Stimulated activated CD4-positive, alpha-beta T cell treated with anti-CD3 and anti-CD28 coated beads, Interleukin-2, amount 100 ng/mL, for 24 hours (primary cell): ENCODE measurements around the gene ARRB1.

Experiments used
- DNase-seq, 2 donors: peaks; one replicate each; pipeline ENCODE4 v3.0.0-alpha.2; 2020

ARRB1 gene

DNA sequence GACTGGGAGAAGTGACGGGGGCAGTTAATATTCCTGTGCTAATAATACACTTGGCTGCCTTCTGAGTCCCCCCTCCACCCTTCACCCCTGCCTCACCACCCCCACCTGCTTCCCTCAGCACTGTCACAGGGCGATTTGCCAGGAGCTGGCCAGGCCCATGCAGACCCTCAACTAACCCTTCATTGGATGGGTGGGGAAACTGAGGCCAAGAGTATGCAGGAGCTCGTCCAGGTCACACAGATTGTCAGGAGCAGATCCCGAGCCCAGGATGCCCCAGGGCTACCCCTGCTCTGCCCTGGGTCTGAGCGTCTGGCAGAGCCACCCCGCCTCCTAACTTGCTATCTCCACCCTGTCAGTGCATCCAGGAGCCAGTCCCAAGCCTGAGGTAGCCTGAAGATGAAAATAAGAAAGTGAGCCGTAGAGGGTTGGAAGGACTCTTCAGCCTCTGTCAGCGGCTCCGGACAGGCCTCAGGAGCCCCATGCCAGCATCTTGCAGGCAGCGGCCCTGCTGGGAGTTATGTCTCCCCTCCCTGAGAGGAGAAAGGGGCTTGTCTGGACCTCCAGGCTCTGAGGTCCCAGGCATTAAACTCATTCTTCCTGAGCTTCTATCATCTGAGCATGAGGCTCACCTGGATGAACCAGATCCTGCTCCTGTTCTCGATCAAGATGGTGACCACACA is 104.7 kb downstream of the ARRB1 start:
- no peak for DNase-seq

DNA sequence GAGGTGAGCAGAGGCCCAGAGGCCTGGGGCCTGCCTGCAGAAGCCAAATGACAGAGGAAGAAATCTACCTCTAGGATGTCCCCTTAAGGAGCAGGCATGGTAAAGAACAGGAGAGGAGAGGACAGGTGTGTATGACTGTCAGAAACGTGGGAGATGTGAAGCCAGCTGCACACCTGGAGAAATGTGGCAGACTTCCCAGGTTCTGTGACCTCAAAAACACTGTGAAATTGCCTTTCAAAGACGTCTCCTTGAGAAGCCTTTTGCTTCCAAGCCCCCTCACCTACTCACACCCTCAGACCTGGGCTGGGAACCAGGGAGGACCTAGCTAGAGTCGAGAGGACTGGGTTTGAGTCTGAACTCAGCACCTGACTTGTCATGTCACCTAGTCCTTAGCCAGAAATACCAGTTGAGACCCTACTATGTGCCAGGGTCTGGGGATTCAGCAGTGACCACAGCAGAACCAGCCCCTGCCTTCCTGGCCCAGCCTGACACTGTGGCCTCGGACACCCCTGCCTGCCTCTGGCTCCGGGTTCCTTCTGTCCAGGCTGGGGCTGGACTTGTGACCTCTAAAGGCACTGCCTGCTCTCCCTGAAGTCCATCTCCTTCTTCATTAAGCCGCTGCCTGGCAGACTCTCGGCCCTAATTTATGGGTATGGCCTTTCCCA is 105.3 kb downstream of the ARRB1 start:
- no peak for DNase-seq

DNA sequence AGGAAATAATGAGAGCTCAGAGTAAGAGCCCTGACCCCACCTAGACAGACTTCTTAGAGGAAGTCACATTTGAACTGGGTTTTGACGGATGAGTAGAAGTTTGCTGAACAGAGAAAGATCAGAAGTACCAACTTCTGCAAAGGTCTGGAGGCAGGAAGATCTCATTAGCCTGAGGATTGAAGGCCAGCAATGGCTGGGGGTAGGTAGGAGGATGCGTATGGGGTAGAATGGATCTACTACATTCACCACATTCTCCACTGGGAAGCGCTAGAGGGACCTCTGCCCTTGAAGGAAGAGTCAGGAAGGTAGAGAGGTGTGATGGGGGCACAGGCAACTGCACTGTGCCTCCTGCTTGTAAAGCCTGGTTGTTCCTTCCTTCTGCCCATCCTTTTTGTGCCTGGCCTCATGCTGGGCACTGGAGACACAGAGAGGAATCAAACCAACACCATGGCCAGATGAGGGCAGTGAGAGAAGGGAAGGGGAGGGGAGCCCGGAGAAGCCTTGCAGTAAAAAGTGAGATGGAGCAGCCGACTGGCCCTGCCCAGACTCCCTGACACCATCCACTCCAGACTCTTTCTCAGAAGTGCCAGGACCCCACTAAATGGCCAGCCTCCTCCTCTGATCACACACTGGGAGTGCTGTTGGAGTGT is 106.0 kb downstream of the ARRB1 start:
- DNase-seq: no peak

DNA sequence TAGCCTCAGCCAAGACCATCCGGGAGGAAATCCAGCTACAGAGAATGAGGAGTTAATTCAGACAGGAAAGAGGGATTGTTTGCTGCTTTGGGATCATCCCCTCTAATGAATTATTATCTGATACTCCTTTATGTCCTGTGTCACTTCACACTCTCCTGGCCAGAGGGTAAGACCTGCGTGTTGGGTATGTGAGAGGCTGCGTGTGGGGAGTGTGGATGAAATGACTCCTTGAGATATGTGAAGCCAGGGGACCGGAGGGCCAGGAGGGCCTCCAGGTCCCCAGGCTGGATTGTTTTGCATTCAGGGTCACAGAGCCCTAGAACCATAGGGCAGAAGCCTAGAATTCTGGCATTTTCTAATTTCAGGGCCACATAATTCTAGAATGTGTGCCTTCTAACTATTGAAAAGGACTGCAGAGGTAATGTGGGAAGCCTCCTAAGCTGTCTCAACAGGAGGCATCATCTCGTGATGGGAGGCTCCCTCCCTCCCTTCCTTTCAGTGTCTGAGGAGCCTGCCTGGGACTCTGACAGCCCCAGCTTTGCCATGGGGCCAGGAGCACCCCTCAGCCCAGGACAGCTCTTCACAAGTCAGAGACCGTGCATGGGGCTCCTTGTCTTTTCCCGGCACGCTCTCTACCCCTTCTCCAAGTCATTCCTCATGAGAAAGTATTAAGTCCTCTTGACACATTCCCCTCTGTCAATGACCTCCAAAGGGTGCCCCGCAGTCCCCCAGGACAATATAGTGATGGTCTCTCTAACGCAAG is 107.2 kb downstream of the ARRB1 start:
- DNase-seq: no peak

DNA sequence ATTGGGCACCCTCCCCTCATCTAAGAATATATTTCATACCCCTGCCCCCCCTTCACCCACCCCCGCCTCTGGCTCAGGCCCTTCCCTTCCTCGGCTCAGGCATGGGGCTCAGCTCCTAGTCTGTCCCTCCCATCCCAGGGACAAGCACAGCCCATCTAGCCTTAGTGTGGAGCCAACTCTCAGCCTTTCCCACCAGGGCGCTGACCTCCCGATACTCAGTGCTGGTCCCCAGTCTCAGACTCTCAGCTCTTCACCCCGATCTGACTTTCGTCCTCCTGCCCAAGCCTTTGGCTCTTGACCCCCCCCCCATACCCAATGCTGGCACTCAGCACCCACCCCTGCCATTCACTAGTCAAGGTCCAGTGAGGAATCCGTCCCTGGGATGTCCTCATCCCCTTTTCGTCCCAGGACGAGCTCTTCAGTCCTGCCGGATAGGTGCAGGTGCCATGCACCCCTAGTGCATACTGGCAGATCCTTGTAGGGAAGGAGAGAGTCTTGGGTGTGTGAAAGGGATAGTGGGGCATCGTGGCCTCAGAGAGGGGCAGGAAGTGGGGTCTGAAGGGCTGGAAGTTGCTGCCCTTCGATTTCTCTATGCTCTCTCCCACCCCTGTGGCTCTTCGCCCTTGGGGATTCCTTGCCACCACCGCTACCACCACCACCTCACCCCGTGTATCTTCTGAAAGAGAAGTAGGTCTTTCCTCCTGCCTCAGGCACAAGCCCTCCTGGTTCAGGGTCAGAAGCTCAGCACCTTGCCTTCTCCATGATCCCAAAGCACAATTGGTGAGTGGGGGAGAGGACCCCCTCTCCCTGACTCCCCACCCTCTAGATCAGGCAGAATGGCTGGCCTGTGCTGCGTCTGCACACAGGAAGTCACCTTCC is 108.5 kb downstream of the ARRB1 start:
- DNase-seq: no peak

DNA sequence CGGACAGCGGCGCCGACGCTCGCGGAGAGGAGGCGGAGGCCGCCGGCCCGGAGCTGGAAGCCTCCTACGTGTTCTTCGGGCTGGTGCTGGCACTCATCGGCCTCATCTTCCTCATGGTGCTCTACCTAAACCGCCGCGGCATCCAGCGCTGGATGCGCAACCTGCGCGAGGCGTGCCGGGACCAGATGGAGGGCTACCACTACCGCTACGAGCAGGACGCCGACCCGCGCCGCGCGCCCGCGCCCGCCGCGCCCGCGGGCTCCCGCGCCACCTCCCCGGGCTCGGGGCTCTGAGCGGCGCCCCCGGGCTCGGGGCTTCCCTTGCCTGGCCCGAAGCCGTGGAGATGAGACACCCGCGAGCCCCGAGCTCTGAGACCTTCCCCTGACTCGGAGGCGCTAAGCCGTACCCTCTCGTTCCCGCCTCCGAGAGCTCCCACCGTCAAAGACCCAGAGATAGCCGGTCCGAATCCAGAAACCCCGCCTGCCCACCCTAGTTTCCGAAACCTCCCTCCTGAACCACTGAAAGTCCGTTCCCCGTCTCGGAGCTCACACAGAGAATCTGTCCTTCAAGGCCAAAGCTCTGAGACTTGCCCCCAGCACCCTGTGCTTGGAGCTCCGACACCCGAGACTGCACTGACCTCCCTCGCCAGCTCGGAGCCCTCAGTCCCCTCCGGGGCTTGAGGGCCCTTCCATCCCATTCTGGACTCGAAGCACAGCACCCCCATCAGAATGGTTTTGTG is 109.4 kb downstream of the ARRB1 start:
- DNase-seq: no peak

DNA sequence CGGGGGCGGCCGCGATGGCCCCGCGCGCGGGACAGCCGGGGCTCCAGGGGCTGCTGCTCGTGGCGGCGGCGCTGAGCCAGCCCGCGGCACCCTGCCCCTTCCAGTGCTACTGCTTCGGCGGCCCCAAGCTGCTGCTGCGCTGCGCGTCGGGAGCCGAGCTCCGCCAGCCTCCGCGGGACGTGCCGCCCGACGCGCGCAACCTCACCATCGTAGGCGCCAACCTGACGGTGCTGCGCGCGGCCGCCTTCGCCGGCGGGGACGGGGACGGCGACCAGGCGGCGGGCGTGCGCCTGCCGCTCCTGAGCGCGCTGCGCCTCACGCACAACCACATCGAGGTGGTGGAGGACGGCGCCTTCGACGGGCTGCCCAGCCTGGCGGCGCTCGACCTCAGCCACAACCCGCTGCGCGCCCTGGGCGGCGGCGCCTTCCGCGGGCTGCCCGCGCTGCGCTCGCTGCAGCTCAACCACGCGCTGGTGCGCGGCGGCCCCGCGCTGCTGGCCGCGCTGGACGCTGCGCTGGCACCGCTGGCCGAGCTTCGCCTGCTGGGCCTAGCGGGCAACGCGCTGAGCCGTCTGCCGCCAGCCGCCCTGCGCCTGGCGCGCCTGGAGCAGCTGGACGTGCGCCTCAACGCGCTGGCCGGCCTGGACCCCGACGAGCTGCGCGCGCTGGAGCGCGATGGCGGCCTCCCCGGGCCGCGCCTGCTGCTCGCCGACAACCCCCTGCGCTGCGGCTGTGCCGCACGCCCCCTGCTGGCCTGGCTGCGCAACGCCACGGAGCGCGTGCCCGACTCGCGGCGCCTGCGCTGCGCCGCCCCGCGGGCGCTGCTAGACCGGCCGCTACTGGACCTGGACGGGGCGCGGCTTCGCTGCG is 110.2 kb downstream of the ARRB1 start:
- peak; percentile 89 to 91 for DNase-seq

DNA sequence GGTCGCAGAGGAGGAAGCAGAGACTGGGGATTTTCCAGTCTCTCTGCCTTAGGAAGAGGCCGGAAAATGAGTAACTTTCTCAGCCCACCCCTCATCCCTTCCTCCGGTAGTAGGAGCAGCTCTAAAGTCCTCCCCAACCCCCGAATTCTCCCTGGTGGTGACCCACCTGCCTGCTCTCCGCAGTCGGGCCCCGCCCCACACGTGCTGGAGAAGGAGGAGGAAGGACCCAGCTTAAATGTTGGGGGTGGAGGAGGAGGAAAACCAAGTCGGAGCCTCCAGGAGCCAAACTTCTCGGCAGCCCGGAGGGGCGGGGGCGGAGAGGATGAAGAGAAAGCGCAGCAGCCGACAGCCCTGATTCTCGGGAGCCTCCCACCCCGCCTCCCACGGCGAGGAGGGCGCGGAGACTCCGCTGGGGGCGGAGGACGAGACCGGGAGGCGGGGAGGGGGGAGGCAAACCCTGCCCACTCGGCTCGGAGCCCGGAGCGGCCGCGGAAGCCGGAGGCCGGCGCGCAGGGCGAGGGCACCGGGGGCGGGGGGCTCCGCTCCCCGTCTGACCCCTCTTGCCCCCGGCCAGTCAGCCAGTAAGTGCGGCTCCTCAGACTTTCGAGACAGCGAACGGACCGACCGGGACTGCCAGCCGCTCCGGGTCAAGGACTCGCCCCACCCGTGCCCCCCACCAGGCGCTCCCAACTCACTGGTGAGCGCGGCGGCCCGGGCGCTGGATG is 111.0 kb downstream of the ARRB1 start, which contains the start of gene TPBGL:
TSS of gene TPBGL (plus strand) at position 464 of the 725 bp plus-strand sequence. CDS start 276 bp downstream, outside the sequence.
- DNase-seq: peak; percentile 26 to 41

DNA sequence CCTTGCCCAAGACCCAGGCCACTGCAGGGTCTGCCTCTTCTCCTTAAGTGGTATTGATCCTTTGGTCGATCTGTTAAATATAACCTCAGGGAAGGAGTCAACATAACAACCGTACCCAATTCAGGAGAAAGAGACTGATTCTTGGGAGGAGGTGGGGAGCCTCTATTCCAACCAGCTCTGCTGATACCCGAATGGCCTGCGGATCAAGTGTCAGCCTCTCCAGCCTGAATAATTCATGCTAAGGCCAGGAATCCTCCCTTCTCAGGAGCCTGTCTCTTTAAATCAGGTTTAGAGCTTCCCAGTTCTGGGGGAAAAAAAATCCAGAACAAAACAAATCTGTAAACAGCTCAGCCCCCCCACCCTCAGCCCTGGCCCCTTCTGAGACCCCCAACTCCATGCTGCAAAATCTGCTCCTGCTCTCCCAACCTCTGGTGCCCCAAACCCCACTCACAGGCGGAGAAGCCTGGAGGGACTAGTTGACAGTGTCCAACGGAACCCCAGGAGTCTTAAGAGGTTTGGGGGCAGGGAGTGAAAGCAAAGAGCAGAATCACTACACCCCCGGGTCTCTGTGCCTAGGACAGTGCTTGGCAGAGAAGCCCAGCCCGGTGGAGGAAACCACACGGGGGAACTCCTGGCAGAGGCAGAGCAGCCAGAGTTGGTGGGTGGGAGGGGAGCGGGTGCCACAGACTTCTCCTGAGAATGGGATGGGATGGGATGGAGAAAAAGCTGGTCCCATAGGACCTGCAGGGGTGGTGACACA is 111.8 kb downstream of the ARRB1 start:
- DNase-seq: no peak

DNA sequence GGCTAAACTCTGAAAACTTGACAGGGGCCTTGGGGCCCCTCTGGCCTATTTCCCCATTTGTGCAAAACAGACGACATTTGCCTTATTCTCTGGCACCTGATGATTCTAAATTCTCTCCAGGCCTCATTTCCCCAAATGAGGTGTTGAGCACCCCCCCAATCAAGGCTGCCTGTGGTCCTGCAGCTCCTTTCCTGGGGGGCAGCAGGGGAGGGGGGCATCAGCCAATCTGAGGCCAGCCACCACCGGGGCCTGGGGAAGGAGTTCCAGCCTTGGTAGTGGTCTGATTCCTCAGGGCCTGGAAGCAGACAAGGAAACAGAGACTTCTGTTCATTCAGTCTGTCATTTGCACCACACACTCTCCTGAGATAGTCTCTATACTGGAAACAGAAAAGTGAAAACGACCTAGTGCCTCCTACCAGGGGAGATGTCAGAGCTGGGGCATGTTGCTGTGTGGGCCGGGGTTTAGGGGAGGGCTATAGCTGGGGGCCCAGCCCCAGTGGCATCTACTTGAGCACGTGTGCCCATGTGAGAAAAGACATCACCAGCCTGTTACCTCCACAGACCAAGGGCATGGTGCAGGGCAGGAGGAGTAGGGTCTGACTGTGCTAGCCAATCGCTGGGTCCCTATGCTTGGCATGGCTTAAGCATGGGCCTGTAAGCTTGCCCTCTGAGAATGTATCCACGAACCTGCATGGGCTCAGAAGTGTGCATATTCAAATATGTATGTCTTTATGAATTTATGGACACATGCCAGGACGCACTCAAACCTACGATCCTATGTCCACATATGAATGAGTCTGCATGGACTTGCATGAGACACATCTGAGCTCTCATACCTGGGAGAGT is 112.6 kb downstream of the ARRB1 start:
- no peak for DNase-seq

DNA sequence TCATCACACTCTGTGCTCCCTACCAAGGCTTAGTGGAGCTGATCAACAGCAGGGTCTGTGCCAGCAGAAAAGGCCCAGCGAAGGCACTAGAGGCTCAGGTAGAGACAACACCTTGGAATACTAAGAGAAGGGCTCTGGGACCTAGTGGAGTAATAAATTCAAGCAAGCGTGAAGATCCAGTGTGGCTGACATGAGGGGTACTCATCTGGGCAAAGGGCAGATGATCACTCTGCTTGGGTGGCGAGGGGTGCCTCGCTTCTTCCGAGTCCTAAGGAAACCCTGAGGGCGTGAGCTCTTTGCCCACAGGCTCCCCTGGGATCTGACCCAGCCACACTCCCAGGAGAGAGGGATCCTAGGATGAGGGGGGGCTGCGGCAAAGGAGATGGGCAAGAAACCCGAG is 114.4 kb downstream of the ARRB1 start:
- DNase-seq: no peak

DNA sequence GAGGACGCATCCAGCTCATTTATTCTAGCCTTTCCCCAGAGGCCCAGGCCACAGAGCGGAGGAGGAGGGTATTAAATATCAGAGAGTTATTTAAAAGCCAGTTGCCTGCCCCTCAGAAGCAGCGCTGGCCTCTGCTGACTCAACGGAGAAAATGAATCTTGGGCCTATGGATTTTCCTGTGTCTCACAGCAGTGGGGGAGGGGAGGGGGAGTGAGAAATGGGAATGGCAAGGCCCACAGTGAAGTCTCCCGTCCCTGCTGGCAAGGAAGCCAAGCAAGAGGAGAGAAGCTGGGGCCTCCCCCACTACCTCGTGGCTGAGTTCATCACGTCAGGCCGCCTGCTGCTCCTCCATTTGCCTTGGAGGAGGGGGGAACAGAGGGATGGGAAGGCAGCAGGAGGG is 115.4 kb downstream of the ARRB1 start:
- no peak for DNase-seq

DNA sequence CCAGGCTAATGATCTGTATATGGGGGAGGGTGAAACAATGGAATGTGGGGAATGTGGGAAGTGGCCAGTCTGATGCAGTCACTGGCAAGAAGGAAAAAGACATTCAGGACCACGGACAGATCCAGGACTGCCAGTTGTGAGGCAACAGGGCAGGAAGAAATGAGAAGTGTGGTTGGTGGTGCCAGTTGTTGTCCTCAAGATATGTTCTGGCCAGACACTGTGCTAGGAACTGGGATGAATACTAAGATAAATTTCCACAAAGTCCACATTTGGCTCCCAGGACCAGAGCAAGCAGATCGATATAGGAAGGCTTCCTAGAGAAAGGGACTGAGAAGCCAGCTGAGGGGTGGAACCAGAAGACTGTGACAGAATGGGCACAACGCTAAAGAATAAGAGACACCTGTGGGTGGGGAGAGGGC is 117.7 kb downstream of the ARRB1 start:
- DNase-seq: no peak

DNA sequence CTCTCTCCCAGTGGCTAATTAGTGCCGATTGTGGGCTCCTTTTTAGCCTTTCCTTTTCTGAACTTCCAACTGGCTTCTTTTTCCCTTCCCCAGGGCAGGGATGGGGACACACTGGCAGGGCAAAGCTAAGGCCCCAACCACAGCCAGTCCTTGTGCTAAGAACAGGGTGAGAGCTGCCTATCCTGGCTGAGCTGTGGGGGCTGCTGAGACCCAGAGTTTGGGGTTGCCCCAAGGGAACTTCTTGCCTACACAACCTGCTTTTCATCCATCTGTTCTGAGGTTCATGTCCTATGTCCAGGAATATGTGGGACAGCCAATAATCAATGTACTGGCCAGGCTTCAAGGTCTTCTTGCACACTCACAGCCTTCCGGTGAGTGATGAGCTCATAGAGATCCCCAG is 120.8 kb downstream of the ARRB1 start:
- no peak for DNase-seq

DNA sequence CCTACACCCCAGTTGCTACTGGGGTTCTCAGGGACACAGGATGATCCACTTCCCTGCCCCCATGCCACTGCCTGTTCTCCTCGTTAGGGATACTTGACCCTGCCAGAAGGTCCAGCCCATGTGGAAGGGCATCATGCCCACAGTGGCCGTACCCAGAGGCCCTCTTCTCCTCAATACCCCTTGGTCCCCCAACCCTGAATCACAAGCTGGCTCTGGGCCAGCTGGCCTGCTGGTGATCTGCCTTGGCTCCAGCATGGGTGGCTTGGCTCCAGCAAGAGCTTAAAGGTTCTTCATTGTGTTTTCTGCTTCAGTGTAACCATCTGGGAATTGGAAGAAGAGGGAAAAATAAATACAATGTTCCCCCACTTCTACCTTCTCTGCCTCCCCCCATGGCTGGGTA is 122.0 kb downstream of the ARRB1 start:
- DNase-seq: no peak

DNA sequence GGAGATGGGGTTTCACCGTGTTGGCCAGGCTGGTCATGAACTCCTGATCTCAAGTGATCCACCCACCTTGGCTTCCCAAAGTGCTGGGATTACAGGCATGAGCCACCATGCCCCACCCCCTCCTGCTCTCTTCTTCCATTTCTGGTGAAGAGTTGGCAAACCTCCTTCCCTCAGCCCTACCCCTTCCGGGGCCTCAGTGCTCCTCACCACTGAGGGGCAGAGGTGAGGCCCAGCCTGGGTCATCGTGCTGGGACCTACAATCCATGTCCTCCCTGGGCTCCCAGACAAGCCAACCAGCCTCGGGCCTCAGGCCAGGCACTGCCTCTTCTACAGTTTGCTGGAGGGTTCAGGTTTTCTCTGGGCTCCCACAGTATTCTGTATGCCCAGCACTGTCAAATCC is 125.7 kb downstream of the ARRB1 start:
- no peak for DNase-seq

DNA sequence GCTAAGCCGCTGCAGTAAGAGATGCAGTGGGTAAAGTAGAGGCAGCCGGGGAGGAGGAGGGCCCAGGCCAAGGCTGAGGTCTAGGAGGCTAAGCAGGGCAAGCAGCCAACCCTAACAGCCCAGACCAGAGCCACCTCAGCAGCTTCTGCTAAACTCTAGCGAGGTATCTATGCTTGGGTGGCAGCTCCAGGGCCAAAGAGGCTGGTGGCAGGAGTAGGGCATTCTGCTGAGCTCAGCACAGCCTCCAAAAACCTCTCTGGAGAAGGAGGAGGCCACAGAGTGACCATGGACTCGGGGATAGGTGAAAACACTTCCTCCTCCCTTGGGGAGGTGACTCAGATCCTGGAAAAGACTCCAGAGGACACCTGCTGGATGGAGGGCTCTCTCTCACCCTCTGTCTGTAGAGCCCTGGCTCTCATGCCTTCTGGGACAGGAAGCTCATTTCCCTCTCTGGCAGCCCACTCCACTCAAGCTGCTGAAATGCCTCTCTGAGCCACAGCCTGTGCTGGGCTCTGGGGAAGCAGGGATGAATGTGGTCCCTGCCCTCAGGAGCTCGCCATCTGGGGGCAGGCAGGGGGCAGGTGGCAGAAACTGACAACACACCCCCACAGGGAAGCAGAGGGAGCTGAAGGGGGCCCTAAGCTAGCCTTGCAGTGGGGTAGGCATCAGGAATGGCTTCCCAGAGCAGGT is 127.4 kb downstream of the ARRB1 start:
- no peak for DNase-seq

DNA sequence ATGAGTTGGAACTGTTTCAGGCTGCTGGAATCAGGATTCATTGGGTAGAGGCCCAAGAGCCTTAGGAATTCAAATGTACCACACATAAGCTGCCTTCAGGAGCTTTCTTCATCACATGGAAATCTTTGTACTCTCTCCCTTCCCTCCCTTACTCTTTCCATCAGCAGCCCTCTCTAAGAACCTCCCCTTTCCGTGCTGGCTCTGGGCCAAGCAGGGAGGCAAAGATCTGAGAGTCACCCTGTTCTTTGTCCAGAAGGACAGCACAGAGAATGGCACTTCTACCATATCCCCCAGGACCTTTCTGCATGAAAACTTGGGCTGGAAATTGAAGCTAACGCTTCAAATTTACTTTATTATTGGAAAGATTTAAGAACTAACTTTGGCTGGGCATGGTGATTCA is 131.6 kb downstream of the ARRB1 start:
- no peak for DNase-seq
